GM18499 (cell line): ENCODE results near the gene GRHL3.
"Not testable (repeated sequence)": the region's sequence is repeated elsewhere in the genome, so short reads cannot be mapped to it uniquely, and the experiment has no call there.

ENCODE experiments used
- ATAC-seq: cut with Tn5 transposase; IDR thresholded peaks from one replicate; pipeline ENCODE4 v1.9.1; 2021; ENCODE audit warnings: moderate number of reproducible peaks; ENCODE audit not compliant: insufficient read depth, unreplicated experiment

Gene GRHL3

GRCh38 chr1:24319312-24319863 is at the start of gene GRHL3:
Gene GRHL3 (plus strand): TSS chr1:24319357. CDS start chr1:24319552, 195 bp downstream.
- ATAC-seq, result no peak

GRCh38 chr1:24274203-24275103 is 44.7 kb upstream of the GRHL3 start:
- ATAC-seq, result not testable (repeated sequence)

- ATAC-seq, result no peak
Observed at GRCh38 chr1:24275104-24275410, 44.1 kb upstream of the GRHL3 start.

GRCh38 chr1:24275510-24275909 is 43.6 kb upstream of the GRHL3 start:
- no peak for ATAC-seq

- no peak for ATAC-seq
Observed at GRCh38 chr1:24276791-24277190, 42.4 kb upstream of the GRHL3 start.

- ATAC-seq, result no peak
Observed at GRCh38 chr1:24277420-24278169, 41.6 kb upstream of the GRHL3 start.

- no peak for ATAC-seq
Observed at GRCh38 chr1:24278726-24279125, 40.4 kb upstream of the GRHL3 start.

- ATAC-seq, result no peak
Observed at GRCh38 chr1:24279590-24280232, 39.4 kb upstream of the GRHL3 start.

- ATAC-seq, result no peak
Observed at GRCh38 chr1:24281591-24281990, 37.6 kb upstream of the GRHL3 start.

GRCh38 chr1:24282491-24282890 is 36.7 kb upstream of the GRHL3 start:
- ATAC-seq, result no peak

GRCh38 chr1:24283326-24284155 is 35.6 kb upstream of the GRHL3 start:
- no peak for ATAC-seq

- no peak for ATAC-seq
Observed at GRCh38 chr1:24284156-24284471, 35.0 kb upstream of the GRHL3 start.

- no peak for ATAC-seq
Observed at GRCh38 chr1:24285231-24285630, 33.9 kb upstream of the GRHL3 start.

- no peak for ATAC-seq
Observed at GRCh38 chr1:24286246-24287010, 32.7 kb upstream of the GRHL3 start.

GRCh38 chr1:24287779-24288178 is 31.4 kb upstream of the GRHL3 start:
- ATAC-seq, result not testable (repeated sequence)

GRCh38 chr1:24288479-24288878 is 30.7 kb upstream of the GRHL3 start:
- ATAC-seq, result no peak

- ATAC-seq, result no peak
Observed at GRCh38 chr1:24289937-24290595, 29.1 kb upstream of the GRHL3 start.

- ATAC-seq, result no peak
Observed at GRCh38 chr1:24290933-24291487, 28.1 kb upstream of the GRHL3 start.

GRCh38 chr1:24292103-24292502 is 27.1 kb upstream of the GRHL3 start:
- no peak for ATAC-seq
